Neural progenitor cell (in vitro differentiated cells): ENCODE data around the gene FBRSL1. TPM values are rescaled to one million over a fixed set of nuclear protein-coding genes. Genes with fewer than 3 reads are reported as not detected.

Source experiments
- DNase-seq: peaks from one replicate; pipeline ENCODE4 v3.0.0-alpha.2; 2016; ENCODE audit warnings: low spot score
- H2AFZ ChIP-seq: fragments of 200-600 bp; sonication (generic); replicated peaks from 2 replicates; pipeline ENCODE4 v1.6.1; 2016; ENCODE audit warnings: antibody characterized with exemption
- H3F3A ChIP-seq: fragments of 200-600 bp; sonication (generic); 2 replicates; pipeline ENCODE4 v1.6.1; 2016; ENCODE audit warnings: antibody characterized with exemption, low read depth
- H3K27ac ChIP-seq: fragments of 200-600 bp; sonication (generic); 2 replicates; pipeline ENCODE4 v1.5.1; 2016; ENCODE audit warnings: mild to moderate bottlenecking
- H3K27me3 ChIP-seq: fragments of 200-600 bp; sonication (generic); 2 replicates; pipeline ENCODE4 v1.6.1; 2016; ENCODE audit warnings: mild to moderate bottlenecking, moderate library complexity
- H3K36me3 ChIP-seq: fragments of 200-600 bp; sonication (generic); 2 replicates; pipeline ENCODE4 v1.5.1; 2016
- H3K4me1 ChIP-seq: fragments of 200-600 bp; sonication (generic); 2 replicates; pipeline ENCODE4 v1.6.1; 2016; ENCODE audit warnings: mixed run types
- H3K4me2 ChIP-seq: fragments of 200-600 bp; sonication (generic); 2 replicates; pipeline ENCODE4 v1.6.1; 2016
- H3K4me3 ChIP-seq: fragments of 200-600 bp; sonication (generic); 2 replicates; pipeline ENCODE4 v1.5.1; 2016
- H3K79me2 ChIP-seq: fragments of 200-600 bp; sonication (generic); 2 replicates; pipeline ENCODE4 v1.6.1; 2016; ENCODE audit warnings: low read depth
- H3K9ac ChIP-seq: fragments of 200-600 bp; sonication (generic); 2 replicates; pipeline ENCODE4 v1.6.1; 2016
- H3K9me3 ChIP-seq: fragments of 200-600 bp; sonication (generic); 2 replicates; pipeline ENCODE4 v1.5.1; 2016; ENCODE audit warnings: low read depth
- H4K20me1 ChIP-seq: fragments of 200-600 bp; sonication (generic); 2 replicates; pipeline ENCODE4 v1.6.1; 2016; ENCODE audit warnings: low read depth
- H3K27ac Mint-ChIP-seq: 3 replicates; pipeline ENCODE4 v1.8.0; 2021; ENCODE audit warnings: mixed read lengths
- H3K27me3 Mint-ChIP-seq: 2 replicates; pipeline ENCODE4 v1.8.0; 2022; ENCODE audit warnings: low read depth, mild to moderate bottlenecking, inconsistent platforms, moderate library complexity, mixed read lengths; ENCODE audit not compliant: insufficient read depth
- H3K36me3 Mint-ChIP-seq: 3 replicates; pipeline ENCODE4 v1.8.0; 2021; ENCODE audit warnings: mixed read lengths
- H3K4me1 Mint-ChIP-seq: 3 replicates; pipeline ENCODE4 v1.8.0; 2021; ENCODE audit warnings: mixed read lengths
- H3K4me3 Mint-ChIP-seq: 3 replicates; pipeline ENCODE4 v1.8.0; 2021; ENCODE audit warnings: mild to moderate bottlenecking, moderate library complexity, mixed read lengths
- H3K9me3 Mint-ChIP-seq: 3 replicates; pipeline ENCODE4 v1.8.0; 2020; ENCODE audit warnings: mixed read lengths
- CTCF ChIP-seq: fragments of 200-600 bp; sonication (generic); IDR thresholded peaks from 2 replicates; pipeline ENCODE4 v1.5.1; 2017; ENCODE audit warnings: antibody characterized with exemption, mild to moderate bottlenecking
- EZH2 ChIP-seq: fragments of 200-600 bp; sonication (generic); IDR thresholded peaks from 2 replicates; pipeline ENCODE4 v1.6.1; 2017; ENCODE audit warnings: antibody characterized with exemption, mild to moderate bottlenecking, moderate library complexity
- EZH2phosphoT487 ChIP-seq: fragments of 200-600 bp; sonication (generic); IDR thresholded peaks from 2 replicates; pipeline ENCODE4 v1.6.1; 2017; ENCODE audit warnings: antibody characterized with exemption
- total RNA-seq: library from RNA; depleted of rRNA; stranded (reverse); fragments of >200 nt; gene quantifications from 2 replicates; pipeline ENCODE4 v1.2.3, GENCODE V29; 2015; ENCODE audit warnings: low replicate concordance

The FBRSL1 gene
- total RNA-seq, 1 donor from 2014 or later, result 7.4 TPM

DNA sequence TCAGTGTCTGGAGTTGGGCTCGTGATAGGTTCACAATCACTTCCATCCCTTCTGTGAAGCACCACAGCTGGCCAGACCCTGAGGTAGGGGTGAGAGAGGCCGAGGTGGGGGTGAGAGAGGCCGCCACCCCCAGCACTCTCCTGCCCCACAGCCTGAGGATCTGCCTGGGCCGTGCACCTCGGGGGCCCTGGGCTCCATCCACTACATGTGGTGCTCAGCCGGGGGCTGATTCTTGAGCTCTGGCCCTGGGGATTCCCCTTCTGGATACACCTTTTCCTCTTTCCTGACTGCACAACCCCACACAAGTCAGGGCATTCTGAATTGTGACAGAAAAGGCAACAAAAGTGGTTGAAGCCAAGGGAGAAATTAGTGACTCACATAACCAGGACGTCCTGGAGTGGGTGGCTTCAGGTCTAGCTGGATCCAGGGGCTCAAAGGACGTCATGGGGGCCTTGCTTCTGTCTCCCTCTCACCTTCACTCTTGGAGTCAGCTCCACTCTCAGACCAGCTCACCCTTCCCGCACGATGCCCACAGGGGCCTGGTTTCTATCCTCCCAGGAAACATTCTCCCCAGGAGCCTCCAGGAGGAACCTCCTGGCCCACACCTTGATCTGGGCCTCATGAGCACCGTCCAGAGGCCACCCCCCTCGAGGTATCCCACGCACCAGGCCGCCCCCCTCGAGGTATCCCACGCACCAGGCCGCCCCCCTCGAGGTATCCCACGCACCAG is 12.1 kb upstream of the FBRSL1 start:
- peaks cover 5% of the 10 kb centered on the region for H3K4me1 Mint-ChIP-seq
- Histone ChIP-seq H3K27ac (no peak overlapping the region), H3K4me2 (no peak overlapping the region), H3K36me3 (no peaks in the 10 kb centered on the region), H3K27me3 (peaks cover 59% of the 10 kb centered on the region), H3K9me3 (no peaks in the 10 kb centered on the region), H4K20me1 (no peaks in the 10 kb centered on the region), H2AFZ (no peak overlapping the region), H3K4me3 (no peak overlapping the region), H3F3A (no peaks in the 10 kb centered on the region), H3K4me1 (no peaks in the 10 kb centered on the region), H3K79me2 (no peaks in the 10 kb centered on the region), H3K9ac (no peak overlapping the region)
- peaks cover 4% of the 10 kb centered on the region for H3K9me3 Mint-ChIP-seq
- no peak overlapping the region for H3K27ac Mint-ChIP-seq
- no peak for DNase-seq
- no peak for TF ChIP-seq CTCF
- TF ChIP-seq EZH2, result no peak
- no peak for TF ChIP-seq EZH2phosphoT487
- peaks cover 19% of the 10 kb centered on the region for H3K27me3 Mint-ChIP-seq
- no peak overlapping the region for H3K4me3 Mint-ChIP-seq
- peaks cover 3% of the 10 kb centered on the region for H3K36me3 Mint-ChIP-seq

GRCh38 chr12:132478433-132478803 is 11.5 kb upstream of the FBRSL1 start:
- H3K4me3 Mint-ChIP-seq, result no peak overlapping the region
- peaks cover 4% of the 10 kb centered on the region for H3K9me3 Mint-ChIP-seq
- no peak for DNase-seq
- TF ChIP-seq EZH2, result no peak
- TF ChIP-seq EZH2phosphoT487, result no peak
- TF ChIP-seq CTCF, result no peak
- Histone ChIP-seq H3F3A (no peaks in the 10 kb centered on the region), H3K4me3 (no peak overlapping the region), H3K9me3 (no peaks in the 10 kb centered on the region), H4K20me1 (no peaks in the 10 kb centered on the region), H3K4me1 (no peaks in the 10 kb centered on the region), H3K27ac (no peak overlapping the region), H3K36me3 (no peaks in the 10 kb centered on the region), H2AFZ (no peak overlapping the region), H3K9ac (no peak overlapping the region), H3K4me2 (no peak overlapping the region), H3K27me3 (peaks cover 64% of the 10 kb centered on the region), H3K79me2 (no peaks in the 10 kb centered on the region)
- H3K27ac Mint-ChIP-seq, result no peak overlapping the region
- peaks cover 5% of the 10 kb centered on the region for H3K4me1 Mint-ChIP-seq
- H3K36me3 Mint-ChIP-seq, result peaks cover 3% of the 10 kb centered on the region
- H3K27me3 Mint-ChIP-seq, result peaks cover 20% of the 10 kb centered on the region

GRCh38 chr12:132478845-132479244 is 11.1 kb upstream of the FBRSL1 start:
- TF ChIP-seq CTCF (peak; percentile 7), EZH2 (no peak), EZH2phosphoT487 (no peak)
- Histone ChIP-seq H3K4me3 (no peak overlapping the region), H3K4me1 (no peaks in the 10 kb centered on the region), H3K27me3 (peaks cover 68% of the 10 kb centered on the region), H3K4me2 (no peak overlapping the region), H4K20me1 (no peaks in the 10 kb centered on the region), H2AFZ (no peak overlapping the region), H3F3A (no peaks in the 10 kb centered on the region), H3K79me2 (no peaks in the 10 kb centered on the region), H3K9ac (no peak overlapping the region), H3K36me3 (no peaks in the 10 kb centered on the region), H3K27ac (no peak overlapping the region), H3K9me3 (no peaks in the 10 kb centered on the region)
- H3K4me3 Mint-ChIP-seq, result no peak overlapping the region
- DNase-seq, result no peak
- H3K36me3 Mint-ChIP-seq, result peaks cover 3% of the 10 kb centered on the region
- peaks cover 20% of the 10 kb centered on the region for H3K27me3 Mint-ChIP-seq
- H3K4me1 Mint-ChIP-seq, result peaks cover 5% of the 10 kb centered on the region
- H3K27ac Mint-ChIP-seq, result no peak overlapping the region
- H3K9me3 Mint-ChIP-seq, result peaks cover 4% of the 10 kb centered on the region
